GM23338 (cell line): Measurements from ENCODE around the gene KLHL8. TPM values are rescaled to one million over a fixed set of nuclear protein-coding genes. Genes with fewer than 3 reads are reported as not detected.

Experiments used
- ATAC-seq: fragments of 200-7000 bp; cut with Tn5 transposase; 3 replicates; pipeline ENCODE4 v1.9.1; 2020
- DNase-seq: peaks from one replicate; pipeline ENCODE4 v3.0.0-alpha.2; 2015; ENCODE audit warnings: low spot score
- H2AFZ ChIP-seq: fragments of 200-600 bp; sonication (generic); 2 replicates; pipeline ENCODE4 v1.8.0; 2016; ENCODE audit warnings: antibody characterized with exemption, mild to moderate bottlenecking, moderate library complexity
- H3F3A ChIP-seq: fragments of 200-600 bp; sonication (generic); replicated peaks from 2 replicates; pipeline ENCODE4 v1.8.0; 2017; ENCODE audit warnings: antibody characterized with exemption, mixed run types, low read depth
- H3K27ac ChIP-seq: fragments of 200-600 bp; sonication (generic); 2 replicates; pipeline ENCODE4 v1.6.1; 2016; ENCODE audit warnings: low read depth
- H3K27me3 ChIP-seq: fragments of 200-600 bp; sonication (generic); 2 replicates; pipeline ENCODE4 v1.8.0; 2016; ENCODE audit warnings: mild to moderate bottlenecking, mixed run types, moderate library complexity; ENCODE audit not compliant: insufficient read depth
- H3K36me3 ChIP-seq: fragments of 200-600 bp; sonication (generic); 2 replicates; pipeline ENCODE4 v1.8.0; 2016; ENCODE audit warnings: mild to moderate bottlenecking; ENCODE audit not compliant: insufficient read depth
- H3K4me1 ChIP-seq: fragments of 200-600 bp; sonication (generic); 2 replicates; pipeline ENCODE4 v1.8.0; 2016; ENCODE audit warnings: mild to moderate bottlenecking, moderate library complexity; ENCODE audit not compliant: insufficient read depth
- H3K4me2 ChIP-seq: fragments of 200-600 bp; sonication (generic); 2 replicates; pipeline ENCODE4 v1.7.1; 2017; ENCODE audit warnings: mixed run types
- H3K4me3 ChIP-seq: fragments of 200-600 bp; sonication (generic); 2 replicates; pipeline ENCODE4 v1.6.1; 2016; ENCODE audit warnings: mixed run types
- H3K79me2 ChIP-seq: fragments of 200-600 bp; sonication (generic); replicated peaks from 2 replicates; pipeline ENCODE4 v1.8.0; 2017; ENCODE audit warnings: mild to moderate bottlenecking; ENCODE audit not compliant: insufficient read depth
- H3K9me2 ChIP-seq: fragments of 200-600 bp; sonication (generic); 2 replicates; pipeline ENCODE4 v1.8.0; 2017; ENCODE audit not compliant: insufficient read depth
- H4K20me1 ChIP-seq: fragments of 200-600 bp; sonication (generic); replicated peaks from 2 replicates; pipeline ENCODE4 v1.8.0; 2017; ENCODE audit warnings: mild to moderate bottlenecking; ENCODE audit not compliant: insufficient read depth
- H3K27ac Mint-ChIP-seq: 2 replicates; pipeline ENCODE4 v1.8.0; 2020; ENCODE audit warnings: inconsistent platforms, mild to moderate bottlenecking, moderate library complexity, mixed read lengths
- H3K27me3 Mint-ChIP-seq: 3 replicates; pipeline ENCODE4 v1.8.0; 2022; ENCODE audit warnings: low read depth, mild to moderate bottlenecking, moderate library complexity, mixed read lengths, inconsistent platforms; ENCODE audit not compliant: insufficient read depth, poor library complexity
- H3K36me3 Mint-ChIP-seq: 3 replicates; pipeline ENCODE4 v1.8.0; 2021; ENCODE audit warnings: low read depth, mild to moderate bottlenecking, inconsistent platforms, moderate library complexity, mixed read lengths
- H3K4me1 Mint-ChIP-seq: 3 replicates; pipeline ENCODE4 v1.8.0; 2020; ENCODE audit warnings: mild to moderate bottlenecking, inconsistent platforms, mixed read lengths
- H3K4me3 Mint-ChIP-seq: 3 replicates; pipeline ENCODE4 v1.8.0; 2021; ENCODE audit warnings: moderate library complexity, mild to moderate bottlenecking, inconsistent platforms, mixed read lengths
- H3K9me3 Mint-ChIP-seq: 3 replicates; pipeline ENCODE4 v1.8.0; 2020; ENCODE audit warnings: moderate library complexity, mild to moderate bottlenecking, inconsistent platforms, mixed read lengths
- CREB1 ChIP-seq: fragments of 250-450 bp; sonication (Bioruptor Pico); IDR thresholded peaks from 2 replicates; pipeline ENCODE4 v1.5.0; 2020; ENCODE audit warnings: low read depth, mild to moderate bottlenecking, moderate library complexity
- EZH2 ChIP-seq: fragments of 200-600 bp; sonication (generic); IDR thresholded peaks from one replicate; pipeline ENCODE4 v1.8.0; 2017; ENCODE audit warnings: antibody characterized with exemption, mild to moderate bottlenecking, low read depth; ENCODE audit not compliant: unreplicated experiment
- STAT1 ChIP-seq: IDR thresholded peaks from one replicate; pipeline ENCODE4 v1.6.1; 2016; ENCODE audit warnings: antibody characterized with exemption; ENCODE audit not compliant: unreplicated experiment
- ZNF114 ChIP-seq: fragments of 250-450 bp; sonication (Bioruptor Pico); IDR thresholded peaks from 2 replicates; pipeline ENCODE4 v1.5.0; 2020; ENCODE audit warnings: mild to moderate bottlenecking, moderate library complexity
- polyA plus RNA-seq: library from polyadenylated mRNA; unstranded; fragments of >200 nt; fragmentation: Nextera tagmentation; extraction: Ambion mirVana; gene quantifications from 2 replicates; pipeline ENCODE4 v1.2.1, GENCODE V29; 2016
- total RNA-seq: library from RNA; depleted of rRNA; stranded (reverse); fragments of >200 nt; shearing (Covaris generic); gene quantifications from 2 replicates; pipeline ENCODE4 v1.2.3, GENCODE V29; 2014
- TF ChIP-seq, protein P1 (sequence below): fragments of 250-450 bp; sonication (Bioruptor Pico); IDR thresholded peaks from 2 replicates; pipeline ENCODE4 v1.5.0; 2020; ENCODE audit warnings: mild to moderate bottlenecking, moderate library complexity
- TF ChIP-seq, protein P2 (sequence below): IDR thresholded peaks from 2 replicates; pipeline ENCODE4 v1.6.1; 2016; ENCODE audit warnings: antibody characterized with exemption
- TF ChIP-seq, protein P3 (sequence below), 2 experiments: fragments of 200-600 bp in 1 of 2; sonication (generic) in 1 of 2; conservative IDR thresholded peaks; 2 replicates each; pipeline versions ENCODE4 v1.5.1 to v1.6.1; 2016 to 2017; ENCODE audit warnings: antibody characterized with exemption in 2 of 2, low read depth in 2 of 2, mild to moderate bottlenecking in 2 of 2, moderate library complexity in 1 of 2

The KLHL8 gene
- total and polyA plus RNA-seq, 2 experiments from 2014 or later, result 3.3 to 7.2 TPM

DNA sequence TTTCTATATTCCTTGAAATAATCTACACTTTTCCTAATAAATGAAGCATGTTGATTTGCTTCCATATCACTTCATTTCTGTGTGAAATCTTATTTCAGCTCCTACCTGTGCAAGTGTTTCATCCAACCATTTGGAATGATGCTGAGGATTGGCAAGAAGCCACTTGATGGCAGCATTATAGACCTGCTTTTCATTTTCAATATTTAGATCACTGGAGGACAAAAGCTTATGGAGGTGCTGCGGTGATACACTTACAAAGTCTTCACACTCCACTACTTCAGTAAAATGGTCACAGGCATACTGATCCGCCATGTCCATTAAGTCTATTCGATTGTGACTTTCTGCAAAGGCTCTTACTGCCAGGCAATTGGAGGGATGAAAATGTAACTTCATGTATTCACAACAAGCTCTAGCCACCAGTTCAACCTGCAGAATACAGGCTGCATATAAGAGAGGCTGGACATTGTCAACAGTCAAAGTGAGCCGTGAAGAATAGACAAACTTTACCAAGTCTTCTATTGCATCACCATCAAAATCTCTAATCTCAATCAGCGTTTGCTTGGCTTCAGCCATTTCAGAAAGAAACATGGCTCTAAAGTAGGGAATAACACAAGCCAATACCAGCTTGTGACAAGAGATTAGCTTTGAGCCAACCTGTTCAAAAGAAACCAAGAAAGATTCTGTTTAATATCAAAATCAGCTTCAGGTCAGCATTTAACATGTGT, 35.1 kb downstream of the KLHL8 start (continued):
- TF ChIP-seq, protein P1, sequence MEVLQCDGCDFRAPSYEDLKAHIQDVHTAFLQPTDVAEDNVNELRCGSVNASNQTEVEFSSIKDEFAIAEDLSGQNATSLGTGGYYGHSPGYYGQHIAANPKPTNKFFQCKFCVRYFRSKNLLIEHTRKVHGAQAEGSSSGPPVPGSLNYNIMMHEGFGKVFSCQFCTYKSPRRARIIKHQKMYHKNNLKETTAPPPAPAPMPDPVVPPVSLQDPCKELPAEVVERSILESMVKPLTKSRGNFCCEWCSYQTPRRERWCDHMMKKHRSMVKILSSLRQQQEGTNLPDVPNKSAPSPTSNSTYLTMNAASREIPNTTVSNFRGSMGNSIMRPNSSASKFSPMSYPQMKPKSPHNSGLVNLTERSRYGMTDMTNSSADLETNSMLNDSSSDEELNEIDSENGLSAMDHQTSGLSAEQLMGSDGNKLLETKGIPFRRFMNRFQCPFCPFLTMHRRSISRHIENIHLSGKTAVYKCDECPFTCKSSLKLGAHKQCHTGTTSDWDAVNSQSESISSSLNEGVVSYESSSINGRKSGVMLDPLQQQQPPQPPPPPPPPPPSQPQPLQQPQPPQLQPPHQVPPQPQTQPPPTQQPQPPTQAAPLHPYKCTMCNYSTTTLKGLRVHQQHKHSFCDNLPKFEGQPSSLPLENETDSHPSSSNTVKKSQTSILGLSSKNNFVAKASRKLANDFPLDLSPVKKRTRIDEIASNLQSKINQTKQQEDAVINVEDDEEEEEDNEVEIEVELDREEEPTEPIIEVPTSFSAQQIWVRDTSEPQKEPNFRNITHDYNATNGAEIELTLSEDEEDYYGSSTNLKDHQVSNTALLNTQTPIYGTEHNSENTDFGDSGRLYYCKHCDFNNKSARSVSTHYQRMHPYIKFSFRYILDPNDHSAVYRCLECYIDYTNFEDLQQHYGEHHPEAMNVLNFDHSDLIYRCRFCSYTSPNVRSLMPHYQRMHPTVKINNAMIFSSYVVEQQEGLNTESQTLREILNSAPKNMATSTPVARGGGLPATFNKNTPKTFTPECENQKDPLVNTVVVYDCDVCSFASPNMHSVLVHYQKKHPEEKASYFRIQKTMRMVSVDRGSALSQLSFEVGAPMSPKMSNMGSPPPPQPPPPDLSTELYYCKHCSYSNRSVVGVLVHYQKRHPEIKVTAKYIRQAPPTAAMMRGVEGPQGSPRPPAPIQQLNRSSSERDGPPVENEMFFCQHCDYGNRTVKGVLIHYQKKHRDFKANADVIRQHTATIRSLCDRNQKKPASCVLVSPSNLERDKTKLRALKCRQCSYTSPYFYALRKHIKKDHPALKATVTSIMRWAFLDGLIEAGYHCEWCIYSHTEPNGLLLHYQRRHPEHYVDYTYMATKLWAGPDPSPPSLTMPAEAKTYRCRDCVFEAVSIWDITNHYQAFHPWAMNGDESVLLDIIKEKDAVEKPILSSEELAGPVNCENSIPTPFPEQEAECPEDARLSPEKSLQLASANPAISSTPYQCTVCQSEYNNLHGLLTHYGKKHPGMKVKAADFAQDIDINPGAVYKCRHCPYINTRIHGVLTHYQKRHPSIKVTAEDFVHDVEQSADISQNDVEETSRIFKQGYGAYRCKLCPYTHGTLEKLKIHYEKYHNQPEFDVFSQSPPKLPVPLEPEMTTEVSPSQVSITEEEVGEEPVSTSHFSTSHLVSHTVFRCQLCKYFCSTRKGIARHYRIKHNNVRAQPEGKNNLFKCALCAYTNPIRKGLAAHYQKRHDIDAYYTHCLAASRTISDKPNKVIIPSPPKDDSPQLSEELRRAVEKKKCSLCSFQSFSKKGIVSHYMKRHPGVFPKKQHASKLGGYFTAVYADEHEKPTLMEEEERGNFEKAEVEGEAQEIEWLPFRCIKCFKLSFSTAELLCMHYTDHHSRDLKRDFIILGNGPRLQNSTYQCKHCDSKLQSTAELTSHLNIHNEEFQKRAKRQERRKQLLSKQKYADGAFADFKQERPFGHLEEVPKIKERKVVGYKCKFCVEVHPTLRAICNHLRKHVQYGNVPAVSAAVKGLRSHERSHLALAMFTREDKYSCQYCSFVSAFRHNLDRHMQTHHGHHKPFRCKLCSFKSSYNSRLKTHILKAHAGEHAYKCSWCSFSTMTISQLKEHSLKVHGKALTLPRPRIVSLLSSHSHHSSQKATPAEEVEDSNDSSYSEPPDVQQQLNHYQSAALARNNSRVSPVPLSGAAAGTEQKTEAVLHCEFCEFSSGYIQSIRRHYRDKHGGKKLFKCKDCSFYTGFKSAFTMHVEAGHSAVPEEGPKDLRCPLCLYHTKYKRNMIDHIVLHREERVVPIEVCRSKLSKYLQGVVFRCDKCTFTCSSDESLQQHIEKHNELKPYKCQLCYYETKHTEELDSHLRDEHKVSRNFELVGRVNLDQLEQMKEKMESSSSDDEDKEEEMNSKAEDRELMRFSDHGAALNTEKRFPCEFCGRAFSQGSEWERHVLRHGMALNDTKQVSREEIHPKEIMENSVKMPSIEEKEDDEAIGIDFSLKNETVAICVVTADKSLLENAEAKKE (CRISPR knock-in tag), result no peak
- no peak for TF ChIP-seq EZH2
- TF ChIP-seq, protein P2, sequence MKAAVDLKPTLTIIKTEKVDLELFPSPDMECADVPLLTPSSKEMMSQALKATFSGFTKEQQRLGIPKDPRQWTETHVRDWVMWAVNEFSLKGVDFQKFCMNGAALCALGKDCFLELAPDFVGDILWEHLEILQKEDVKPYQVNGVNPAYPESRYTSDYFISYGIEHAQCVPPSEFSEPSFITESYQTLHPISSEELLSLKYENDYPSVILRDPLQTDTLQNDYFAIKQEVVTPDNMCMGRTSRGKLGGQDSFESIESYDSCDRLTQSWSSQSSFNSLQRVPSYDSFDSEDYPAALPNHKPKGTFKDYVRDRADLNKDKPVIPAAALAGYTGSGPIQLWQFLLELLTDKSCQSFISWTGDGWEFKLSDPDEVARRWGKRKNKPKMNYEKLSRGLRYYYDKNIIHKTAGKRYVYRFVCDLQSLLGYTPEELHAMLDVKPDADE, result no peak
- no peak for TF ChIP-seq ZNF114 (CRISPR knock-in tag)
- TF ChIP-seq STAT1, result no peak

DNA sequence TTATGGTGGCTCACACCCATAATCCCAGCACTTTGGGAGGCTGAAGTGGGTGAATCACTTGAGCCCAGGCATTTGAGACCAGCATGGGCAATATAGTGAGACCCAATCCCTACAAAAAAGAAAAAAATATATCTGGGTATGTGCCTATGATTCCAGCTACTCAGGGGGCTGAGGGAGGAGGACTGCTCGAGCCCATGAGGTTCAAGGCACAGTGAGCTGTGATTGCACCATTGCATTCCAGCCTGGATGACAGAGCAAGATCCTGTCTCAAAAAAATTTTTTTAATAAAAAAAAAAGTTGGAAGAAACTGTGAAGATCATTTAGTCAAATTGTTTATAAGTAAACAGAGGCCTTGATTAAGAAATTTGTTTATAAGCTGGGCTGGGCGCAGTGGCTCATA, 39.7 kb downstream of the KLHL8 start:
- Histone ChIP-seq H3K4me3 (no peak overlapping the region), H3K27ac (no peak overlapping the region), H3K9me2 (no peaks in the 10 kb centered on the region), H3K36me3 (no peaks in the 10 kb centered on the region), H2AFZ (no peak overlapping the region), H3K4me1 (no peaks in the 10 kb centered on the region), H3K27me3 (no peaks in the 10 kb centered on the region), H4K20me1 (no peaks in the 10 kb centered on the region), H3F3A (no peaks in the 10 kb centered on the region), H3K79me2 (no peaks in the 10 kb centered on the region), H3K4me2 (no peak overlapping the region)
- TF ChIP-seq, protein P2, result no peak
- TF ChIP-seq CREB1 (no peak), EZH2 (no peak), ZNF114 (CRISPR knock-in tag) (no peak)
- TF ChIP-seq, protein P3, sequence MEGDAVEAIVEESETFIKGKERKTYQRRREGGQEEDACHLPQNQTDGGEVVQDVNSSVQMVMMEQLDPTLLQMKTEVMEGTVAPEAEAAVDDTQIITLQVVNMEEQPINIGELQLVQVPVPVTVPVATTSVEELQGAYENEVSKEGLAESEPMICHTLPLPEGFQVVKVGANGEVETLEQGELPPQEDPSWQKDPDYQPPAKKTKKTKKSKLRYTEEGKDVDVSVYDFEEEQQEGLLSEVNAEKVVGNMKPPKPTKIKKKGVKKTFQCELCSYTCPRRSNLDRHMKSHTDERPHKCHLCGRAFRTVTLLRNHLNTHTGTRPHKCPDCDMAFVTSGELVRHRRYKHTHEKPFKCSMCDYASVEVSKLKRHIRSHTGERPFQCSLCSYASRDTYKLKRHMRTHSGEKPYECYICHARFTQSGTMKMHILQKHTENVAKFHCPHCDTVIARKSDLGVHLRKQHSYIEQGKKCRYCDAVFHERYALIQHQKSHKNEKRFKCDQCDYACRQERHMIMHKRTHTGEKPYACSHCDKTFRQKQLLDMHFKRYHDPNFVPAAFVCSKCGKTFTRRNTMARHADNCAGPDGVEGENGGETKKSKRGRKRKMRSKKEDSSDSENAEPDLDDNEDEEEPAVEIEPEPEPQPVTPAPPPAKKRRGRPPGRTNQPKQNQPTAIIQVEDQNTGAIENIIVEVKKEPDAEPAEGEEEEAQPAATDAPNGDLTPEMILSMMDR (conservative IDR thresholded peaks at IDR 0.05; ENCODE audit: low read depth in 2 of 2), result no peak
- Mint-ChIP-seq H3K9me3 (no peaks in the 10 kb centered on the region), H3K27me3 (no peaks in the 10 kb centered on the region), H3K4me3 (no peak overlapping the region), H3K36me3 (no peaks in the 10 kb centered on the region), H3K4me1 (no peaks in the 10 kb centered on the region), H3K27ac (no peak overlapping the region)
- ATAC-seq (no peak), DNase-seq (no peak)
